Fibroblast of skin of back (primary cell): ENCODE data around the gene CD34.

ENCODE experiments used
- DNase-seq: peaks from one replicate; pipeline ENCODE4 v3.0.0-alpha.2; 2013

Gene CD34

GRCh38 chr1:207831517-207832327, 79.2 kb downstream of the CD34 start:
- no peak for DNase-seq
